Astrocyte (in vitro differentiated cells and primary cell): ENCODE data around the gene SLC12A4.
"Not testable (repeated sequence)": the region's sequence is repeated elsewhere in the genome, so short reads cannot be mapped to it uniquely, and the experiment has no call there.

Experiments
- CTCF ChIP-seq: IDR thresholded peaks from 2 replicates; pipeline ENCODE4 v1.5.1; 2011; ENCODE audit warnings: low read depth, mild to moderate bottlenecking, inconsistent platforms, low read length, moderate library complexity; ENCODE audit not compliant: insufficient read depth
- EZH2 ChIP-seq: IDR thresholded peaks from 2 replicates; pipeline ENCODE4 v1.6.1; 2012; ENCODE audit warnings: mild to moderate bottlenecking, low read length, inconsistent platforms; ENCODE audit not compliant: insufficient read depth

- not testable (repeated sequence) for TF ChIP-seq CTCF, EZH2
Observed at GRCh38 chr16:67998779-67999688, 30.6 kb upstream of the SLC12A4 start, which contains the start of gene DPEP2.
